ENCODE data around the gene LHX5.

LHX5 gene

GRCh38 chr12:113461666-113462065, 10.0 kb downstream of the LHX5 start:
- Mint-ChIP-seq H3K27ac (no peak overlapping the region), H3K36me3 (ENCODE audit: low read depth) (peaks cover 3% of the 10 kb centered on the region), H3K4me3 (no peak overlapping the region), H3K27me3 (ENCODE audit: low read depth) (peaks cover 99% of the 10 kb centered on the region), H3K4me1 (peaks cover 17% of the 10 kb centered on the region), H3K9me3 (no peaks in the 10 kb centered on the region)
- TF ChIP-seq CTCF (IDR thresholded peaks at IDR 0.05; ENCODE audit: unreplicated experiment in 3 of 3): no peak

GRCh38 chr12:113459981-113460380, 11.7 kb downstream of the LHX5 start:
- Mint-ChIP-seq H3K4me1 (peaks cover 11% of the 10 kb centered on the region), H3K36me3 (ENCODE audit: low read depth) (peaks cover 3% of the 10 kb centered on the region), H3K9me3 (no peaks in the 10 kb centered on the region), H3K4me3 (no peak overlapping the region), H3K27ac (no peak overlapping the region), H3K27me3 (ENCODE audit: low read depth) (peaks cover 89% of the 10 kb centered on the region)
- TF ChIP-seq CTCF (IDR thresholded peaks at IDR 0.05; ENCODE audit: unreplicated experiment in 3 of 3): no peak

- TF ChIP-seq CTCF (IDR thresholded peaks at IDR 0.05; ENCODE audit: unreplicated experiment in 3 of 3): no peak
- H3K27ac Mint-ChIP-seq: no peak overlapping the region
- H3K36me3 Mint-ChIP-seq (ENCODE audit: low read depth): peaks cover 3% of the 10 kb centered on the region
- no peaks in the 10 kb centered on the region for H3K9me3 Mint-ChIP-seq
- peaks cover 4% of the 10 kb centered on the region for H3K4me1 Mint-ChIP-seq
- H3K27me3 Mint-ChIP-seq (ENCODE audit: low read depth): peaks cover 84% of the 10 kb centered on the region
- H3K4me3 Mint-ChIP-seq: no peak overlapping the region
Measured at GRCh38 chr12:113457710-113458109, 14.0 kb downstream of the LHX5 start.

GRCh38 chr12:113457185-113457584, 14.5 kb downstream of the LHX5 start:
- H3K27me3 Mint-ChIP-seq (ENCODE audit: low read depth): peaks cover 84% of the 10 kb centered on the region
- no peak overlapping the region for H3K27ac Mint-ChIP-seq
- no peak overlapping the region for H3K4me3 Mint-ChIP-seq
- no peaks in the 10 kb centered on the region for H3K4me1 Mint-ChIP-seq
- H3K9me3 Mint-ChIP-seq: no peaks in the 10 kb centered on the region
- no peak for TF ChIP-seq CTCF (IDR thresholded peaks at IDR 0.05; ENCODE audit: unreplicated experiment in 3 of 3)
- peaks cover 3% of the 10 kb centered on the region for H3K36me3 Mint-ChIP-seq (ENCODE audit: low read depth)

GRCh38 chr12:113456761-113457160, 14.9 kb downstream of the LHX5 start:
- Mint-ChIP-seq H3K4me1 (no peaks in the 10 kb centered on the region), H3K9me3 (no peaks in the 10 kb centered on the region), H3K27me3 (ENCODE audit: low read depth) (peaks cover 84% of the 10 kb centered on the region), H3K4me3 (no peak overlapping the region), H3K36me3 (ENCODE audit: low read depth) (peaks cover 3% of the 10 kb centered on the region), H3K27ac (no peak overlapping the region)
- no peak for TF ChIP-seq CTCF (IDR thresholded peaks at IDR 0.05; ENCODE audit: unreplicated experiment in 3 of 3)

- no peak overlapping the region for H3K4me3 Mint-ChIP-seq
- TF ChIP-seq CTCF (IDR thresholded peaks at IDR 0.05; ENCODE audit: unreplicated experiment in 3 of 3): no peak
- H3K27me3 Mint-ChIP-seq (ENCODE audit: low read depth): peaks cover 78% of the 10 kb centered on the region
- no peaks in the 10 kb centered on the region for H3K9me3 Mint-ChIP-seq
- H3K4me1 Mint-ChIP-seq: no peaks in the 10 kb centered on the region
- H3K36me3 Mint-ChIP-seq (ENCODE audit: low read depth): no peaks in the 10 kb centered on the region
- H3K27ac Mint-ChIP-seq: no peak overlapping the region
Measured at GRCh38 chr12:113456199-113456598, 15.5 kb downstream of the LHX5 start.

All from nephron (organoid).